Measurements from ENCODE around the gene TSKU. TPM values are rescaled to one million over a fixed set of nuclear protein-coding genes. Genes with fewer than 3 reads are reported as not detected.

TSKU gene
- total and polyA plus RNA-seq, 2 experiments from 2014 or later: 61.9 to 81.9 TPM

DNA sequence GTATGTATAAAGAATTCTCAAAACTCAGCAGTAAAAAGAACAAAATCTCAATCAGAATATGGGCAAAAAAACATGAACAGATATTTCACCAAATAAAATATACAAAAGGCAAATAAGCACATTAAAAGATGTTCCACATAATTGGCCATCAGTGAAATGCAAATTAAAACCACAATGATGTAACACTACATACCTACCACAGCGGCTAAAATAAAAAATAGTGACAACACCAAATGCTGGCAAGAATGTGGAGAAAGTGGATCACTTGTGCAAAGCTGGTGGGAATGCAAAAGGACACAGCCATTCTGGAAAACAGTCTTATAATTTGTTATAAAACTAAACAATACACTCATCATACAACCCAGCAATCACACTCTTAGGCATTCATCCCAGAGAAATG is 39.2 kb downstream of the TSKU start:
- H4K20me1 ChIP-seq (ENCODE audit: insufficient read depth, poor library complexity, severe bottlenecking): no peaks in the 10 kb centered on the region
- H3K79me2 ChIP-seq: no peaks in the 10 kb centered on the region
- no peaks in the 10 kb centered on the region for H3K9me3 ChIP-seq (ENCODE audit: low read depth)
- no peaks in the 10 kb centered on the region for H3K9me2 ChIP-seq (replicated peaks; ENCODE audit: insufficient read depth)
- DNase-seq (ENCODE audit: low spot score): no peak
- H3K4me1 ChIP-seq (ENCODE audit: insufficient read depth): peaks cover 3% of the 10 kb centered on the region
- H2AFZ ChIP-seq: no peak overlapping the region
- no peaks in the 10 kb centered on the region for H3K36me3 ChIP-seq (replicated peaks; ENCODE audit: insufficient read depth, low read depth)
- WGBS (ENCODE audit: low lambda C conversion rate, missing lambda C conversion rate): 100% methylated on average over 1 of the region's 1 CpG
- H3K27me3 ChIP-seq: no peaks in the 10 kb centered on the region
- no peak overlapping the region for H3K4me3 ChIP-seq
- H3K4me2 ChIP-seq: no peak overlapping the region
- H3K27ac ChIP-seq: no peak overlapping the region
- TF ChIP-seq, protein P1, sequence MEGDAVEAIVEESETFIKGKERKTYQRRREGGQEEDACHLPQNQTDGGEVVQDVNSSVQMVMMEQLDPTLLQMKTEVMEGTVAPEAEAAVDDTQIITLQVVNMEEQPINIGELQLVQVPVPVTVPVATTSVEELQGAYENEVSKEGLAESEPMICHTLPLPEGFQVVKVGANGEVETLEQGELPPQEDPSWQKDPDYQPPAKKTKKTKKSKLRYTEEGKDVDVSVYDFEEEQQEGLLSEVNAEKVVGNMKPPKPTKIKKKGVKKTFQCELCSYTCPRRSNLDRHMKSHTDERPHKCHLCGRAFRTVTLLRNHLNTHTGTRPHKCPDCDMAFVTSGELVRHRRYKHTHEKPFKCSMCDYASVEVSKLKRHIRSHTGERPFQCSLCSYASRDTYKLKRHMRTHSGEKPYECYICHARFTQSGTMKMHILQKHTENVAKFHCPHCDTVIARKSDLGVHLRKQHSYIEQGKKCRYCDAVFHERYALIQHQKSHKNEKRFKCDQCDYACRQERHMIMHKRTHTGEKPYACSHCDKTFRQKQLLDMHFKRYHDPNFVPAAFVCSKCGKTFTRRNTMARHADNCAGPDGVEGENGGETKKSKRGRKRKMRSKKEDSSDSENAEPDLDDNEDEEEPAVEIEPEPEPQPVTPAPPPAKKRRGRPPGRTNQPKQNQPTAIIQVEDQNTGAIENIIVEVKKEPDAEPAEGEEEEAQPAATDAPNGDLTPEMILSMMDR (IDR thresholded peaks at IDR 0.05; ENCODE audit: poor library complexity): no peak
- TF ChIP-seq EZH2phosphoT487 (IDR thresholded peaks at IDR 0.05; ENCODE audit: low read depth, severe bottlenecking, unreplicated experiment): no peak
- no peak for TF ChIP-seq EZH2 (IDR thresholded peaks at IDR 0.05; ENCODE audit: borderline replicate concordance)

GRCh38 chr11:76823481-76824028 is 40.4 kb downstream of the TSKU start:
- H3K27ac ChIP-seq: no peak overlapping the region
- TF ChIP-seq EZH2 (IDR thresholded peaks at IDR 0.05; ENCODE audit: borderline replicate concordance): no peak
- no peak for TF ChIP-seq EZH2phosphoT487 (IDR thresholded peaks at IDR 0.05; ENCODE audit: low read depth, severe bottlenecking, unreplicated experiment)
- TF ChIP-seq, protein P1 (IDR thresholded peaks at IDR 0.05; ENCODE audit: poor library complexity): no peak
- H3K4me1 ChIP-seq (ENCODE audit: insufficient read depth): peaks cover 3% of the 10 kb centered on the region
- no peaks in the 10 kb centered on the region for H3K9me3 ChIP-seq (ENCODE audit: low read depth)
- H3K4me2 ChIP-seq: no peak overlapping the region
- no peak overlapping the region for H3K4me3 ChIP-seq
- H2AFZ ChIP-seq: no peak overlapping the region
- H4K20me1 ChIP-seq (ENCODE audit: insufficient read depth, poor library complexity, severe bottlenecking): no peaks in the 10 kb centered on the region
- H3K36me3 ChIP-seq (replicated peaks; ENCODE audit: insufficient read depth, low read depth): no peaks in the 10 kb centered on the region
- H3K79me2 ChIP-seq: no peaks in the 10 kb centered on the region
- no peaks in the 10 kb centered on the region for H3K9me2 ChIP-seq (replicated peaks; ENCODE audit: insufficient read depth)
- no peaks in the 10 kb centered on the region for H3K27me3 ChIP-seq
- WGBS (ENCODE audit: low lambda C conversion rate, missing lambda C conversion rate): 73% methylated on average over 9 of the region's 9 CpGs
- no peak for DNase-seq (ENCODE audit: low spot score)

DNA sequence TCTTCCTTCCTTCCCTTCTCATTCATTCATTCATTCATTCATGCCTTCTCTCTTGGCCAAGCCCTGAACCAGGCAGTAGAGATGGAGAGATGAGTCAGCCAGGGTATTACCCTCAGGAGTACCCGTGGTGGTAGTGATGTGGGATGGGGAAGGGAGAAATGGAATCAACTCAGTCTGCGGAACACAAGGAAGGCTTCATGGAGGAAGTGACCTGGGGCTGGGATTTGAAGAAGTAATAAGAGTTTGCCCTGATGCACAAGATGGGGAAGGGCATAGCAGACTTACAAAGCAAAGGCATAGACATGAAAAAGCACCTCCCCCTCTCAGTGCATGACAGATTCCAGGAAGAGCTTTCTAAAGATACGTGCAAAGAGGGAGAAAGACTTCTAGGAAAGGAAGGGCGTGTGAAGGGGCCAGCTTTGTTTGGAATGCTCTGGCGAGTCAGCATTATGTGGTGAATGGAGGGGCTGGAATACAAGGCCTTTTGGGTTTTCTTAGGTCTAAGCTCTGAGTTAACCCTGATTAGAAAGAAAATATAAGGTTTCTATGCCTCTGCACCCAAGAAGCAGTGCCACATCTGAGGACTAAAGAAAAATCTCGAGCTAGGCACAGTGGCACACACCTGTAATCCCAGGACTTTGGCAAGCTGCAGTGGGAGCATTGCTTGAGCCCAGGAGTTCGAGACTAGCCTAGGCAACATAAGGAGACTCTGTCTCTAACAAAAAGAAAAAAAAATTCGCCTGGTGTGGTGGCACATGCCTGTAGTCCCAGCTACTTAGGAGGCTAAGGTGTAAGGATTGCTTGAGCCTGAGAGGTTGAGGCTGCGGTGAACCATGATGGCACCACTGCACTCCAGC is 41.2 kb downstream of the TSKU start:
- H3K4me1 ChIP-seq (ENCODE audit: insufficient read depth): peaks cover 3% of the 10 kb centered on the region
- no peak overlapping the region for H3K4me3 ChIP-seq
- H3K36me3 ChIP-seq (replicated peaks; ENCODE audit: insufficient read depth, low read depth): no peaks in the 10 kb centered on the region
- 82% methylated on average over 9 of the region's 9 CpGs for WGBS (ENCODE audit: low lambda C conversion rate, missing lambda C conversion rate)
- TF ChIP-seq EZH2phosphoT487 (IDR thresholded peaks at IDR 0.05; ENCODE audit: low read depth, severe bottlenecking, unreplicated experiment) (no peak), EZH2 (IDR thresholded peaks at IDR 0.05; ENCODE audit: borderline replicate concordance) (no peak)
- TF ChIP-seq, protein P1 (IDR thresholded peaks at IDR 0.05; ENCODE audit: poor library complexity): no peak
- H4K20me1 ChIP-seq (ENCODE audit: insufficient read depth, poor library complexity, severe bottlenecking): no peaks in the 10 kb centered on the region
- H3K79me2 ChIP-seq: no peaks in the 10 kb centered on the region
- H2AFZ ChIP-seq: no peak overlapping the region
- no peaks in the 10 kb centered on the region for H3K9me3 ChIP-seq (ENCODE audit: low read depth)
- DNase-seq (ENCODE audit: low spot score): no peak
- no peaks in the 10 kb centered on the region for H3K9me2 ChIP-seq (replicated peaks; ENCODE audit: insufficient read depth)
- no peak overlapping the region for H3K4me2 ChIP-seq
- no peaks in the 10 kb centered on the region for H3K27me3 ChIP-seq
- no peak overlapping the region for H3K27ac ChIP-seq

Data from hepatocyte (in vitro differentiated cells).